HUES64 (cell line): ENCODE measurements around the gene FTO.

Source experiments
- H3K27ac ChIP-seq: 2 replicates; pipeline ENCODE4 v1.7.0; 2013; ENCODE audit warnings: low read depth, low read length, inconsistent platforms
- H3K27me3 ChIP-seq: 2 replicates; pipeline ENCODE4 v1.6.1; 2013; ENCODE audit warnings: mild to moderate bottlenecking, low read length; ENCODE audit not compliant: insufficient read depth
- H3K36me3 ChIP-seq: 2 replicates; pipeline ENCODE4 v1.6.1; 2013; ENCODE audit warnings: mild to moderate bottlenecking, low read length; ENCODE audit not compliant: insufficient read depth
- H3K4me1 ChIP-seq: 2 replicates; pipeline ENCODE4 v1.6.1; 2013; ENCODE audit warnings: mild to moderate bottlenecking, low read length, moderate library complexity; ENCODE audit not compliant: insufficient read depth
- H3K4me3 ChIP-seq: 2 replicates; pipeline ENCODE4 v1.5.1; 2013; ENCODE audit warnings: mild to moderate bottlenecking, low read length, moderate library complexity
- H3K9ac ChIP-seq: 2 replicates; pipeline ENCODE4 v1.6.1; 2013; ENCODE audit warnings: mild to moderate bottlenecking, low read depth, low read length
- H3K9me3 ChIP-seq: 2 replicates; pipeline ENCODE4 v1.6.1; 2013; ENCODE audit warnings: low read depth, low read length; ENCODE audit not compliant: insufficient read depth
- WGBS: fragments of 150-250, 120-280 bp; methylation state at CpG from one replicate; pipeline ENCODE4 v1.1.7; 2013; ENCODE audit warnings: missing lambda C conversion rate; 5-methylcytosine and 5-hydroxymethylcytosine counted together

The FTO gene

DNA sequence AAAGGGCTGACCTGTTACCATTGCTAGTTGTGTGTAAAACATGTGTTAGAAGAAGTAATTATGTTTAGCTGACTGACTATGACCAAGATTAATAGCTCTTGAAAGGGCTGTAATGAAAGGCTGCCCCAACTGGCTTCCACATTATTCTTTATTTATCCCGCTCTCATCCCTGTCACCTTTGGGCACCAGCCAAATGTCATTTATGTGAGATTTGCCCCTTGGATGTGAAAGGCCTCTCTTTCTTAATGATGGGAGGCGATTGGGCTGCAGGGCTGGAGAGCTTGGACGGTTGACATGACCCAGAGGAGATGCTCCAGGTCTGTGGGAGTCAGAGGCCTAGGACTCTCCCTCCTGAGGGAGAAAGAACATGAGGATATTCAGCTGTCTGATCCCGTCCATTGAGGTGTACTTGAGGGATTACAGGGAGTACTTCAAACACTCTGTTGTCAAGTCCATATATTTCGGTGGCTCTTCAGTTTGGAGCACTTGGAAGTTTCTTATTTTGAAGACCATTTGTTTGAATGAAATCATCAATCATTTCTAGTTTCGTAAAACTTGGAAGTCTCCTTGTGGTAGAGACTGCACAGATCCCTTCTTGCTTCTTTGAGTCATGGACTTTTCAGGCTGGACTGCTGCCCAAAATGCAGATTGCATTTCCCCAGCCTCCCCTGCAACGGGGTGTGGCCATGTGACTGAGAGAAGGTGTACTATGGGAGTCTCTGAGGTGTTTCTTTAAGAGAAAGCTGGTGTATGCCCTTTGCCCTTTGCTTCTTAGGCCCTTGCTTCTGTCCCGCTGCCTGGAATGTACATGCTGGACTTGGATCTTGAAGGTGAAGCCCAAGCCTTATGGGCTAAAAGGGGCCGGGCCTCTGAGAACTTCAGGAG is 51.3 kb downstream of the FTO start:
- H3K27me3 ChIP-seq = no peaks in the 10 kb centered on the region
- WGBS = 88% methylated on average over 9 of the region's 9 CpGs
- H3K9me3 ChIP-seq = no peaks in the 10 kb centered on the region
- H3K27ac ChIP-seq = no peak overlapping the region
- no peak overlapping the region for H3K4me3 ChIP-seq
- H3K4me1 ChIP-seq = peaks cover 19% of the 10 kb centered on the region
- no peak overlapping the region for H3K9ac ChIP-seq
- H3K36me3 ChIP-seq = no peaks in the 10 kb centered on the region

DNA sequence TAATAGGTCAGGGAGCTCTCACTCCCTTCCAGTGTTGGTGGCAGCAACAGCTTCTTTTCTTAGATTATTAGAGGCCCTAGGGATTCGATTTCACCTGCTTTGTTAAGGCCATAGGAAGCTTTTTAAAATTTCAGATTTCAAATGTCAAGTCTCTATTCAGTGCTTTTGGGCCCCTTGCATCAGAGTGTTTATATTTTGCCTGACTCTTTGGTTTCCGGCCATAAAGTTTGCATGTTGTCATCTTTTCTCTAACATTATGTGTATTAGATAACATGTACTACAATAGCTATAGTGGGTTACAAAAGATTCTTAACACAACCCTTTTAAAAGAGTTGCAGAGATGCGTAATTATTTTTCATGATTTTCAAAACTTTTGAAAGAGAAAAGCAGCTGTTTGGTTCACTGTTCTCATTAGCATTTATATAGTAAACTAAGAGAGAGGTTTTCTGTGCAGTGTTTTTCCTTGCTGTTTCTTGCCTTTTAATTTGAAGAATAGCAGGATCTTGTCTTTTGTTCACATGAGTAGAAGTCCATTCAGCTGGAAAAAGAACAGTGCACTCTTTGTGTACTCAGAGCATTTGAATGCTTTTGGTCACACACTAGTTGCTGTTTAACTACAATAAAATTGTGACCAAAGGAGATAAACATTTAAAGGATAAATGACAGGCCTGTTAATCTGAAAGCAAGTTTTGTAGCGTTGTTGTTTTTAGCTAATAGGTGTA is 52.5 kb downstream of the FTO start:
- Histone ChIP-seq H3K36me3 (no peaks in the 10 kb centered on the region), H3K27me3 (no peaks in the 10 kb centered on the region), H3K27ac (peak overlapping the region; percentile 69), H3K4me1 (peaks cover 19% of the 10 kb centered on the region), H3K9me3 (no peaks in the 10 kb centered on the region), H3K4me3 (no peak overlapping the region), H3K9ac (no peak overlapping the region)
- 86% methylated on average over 3 of the region's 4 CpGs for WGBS

DNA sequence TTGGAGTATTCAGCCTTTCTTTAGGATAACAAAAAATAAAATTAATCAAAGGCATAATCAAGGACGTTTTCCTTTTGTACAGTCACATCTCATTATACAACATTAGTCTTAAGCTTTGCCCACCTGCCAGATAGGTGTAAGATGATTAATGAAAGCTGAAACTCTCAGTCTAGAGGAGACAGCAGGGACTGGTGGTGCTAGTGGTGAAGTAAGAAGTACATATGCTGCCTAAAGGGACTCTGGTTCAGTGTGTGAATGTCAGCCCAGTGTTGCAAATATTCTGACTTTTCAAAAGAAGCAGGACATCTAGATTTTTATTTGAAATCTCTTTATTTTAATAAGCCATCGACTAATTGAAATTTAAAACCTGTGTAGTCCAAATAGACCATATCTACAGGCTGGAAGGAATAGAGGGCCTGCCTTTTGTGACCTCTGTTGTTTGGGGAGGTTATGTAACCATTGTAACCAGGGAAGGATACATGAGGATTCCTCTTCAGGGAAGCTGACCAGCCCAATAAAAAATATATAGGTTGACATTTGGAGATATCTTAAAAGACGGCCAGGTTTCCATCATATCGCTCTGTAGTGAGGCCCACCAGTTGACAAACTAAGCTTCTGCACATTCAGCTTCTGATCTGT is 54.1 kb downstream of the FTO start:
- peaks cover 19% of the 10 kb centered on the region for H3K4me1 ChIP-seq
- H3K9ac ChIP-seq = no peak overlapping the region
- H3K27ac ChIP-seq = no peak overlapping the region
- no peak overlapping the region for H3K4me3 ChIP-seq
- no peaks in the 10 kb centered on the region for H3K36me3 ChIP-seq
- WGBS = 89% methylated on average over 4 of the region's 4 CpGs
- no peaks in the 10 kb centered on the region for H3K27me3 ChIP-seq
- H3K9me3 ChIP-seq = no peaks in the 10 kb centered on the region

DNA sequence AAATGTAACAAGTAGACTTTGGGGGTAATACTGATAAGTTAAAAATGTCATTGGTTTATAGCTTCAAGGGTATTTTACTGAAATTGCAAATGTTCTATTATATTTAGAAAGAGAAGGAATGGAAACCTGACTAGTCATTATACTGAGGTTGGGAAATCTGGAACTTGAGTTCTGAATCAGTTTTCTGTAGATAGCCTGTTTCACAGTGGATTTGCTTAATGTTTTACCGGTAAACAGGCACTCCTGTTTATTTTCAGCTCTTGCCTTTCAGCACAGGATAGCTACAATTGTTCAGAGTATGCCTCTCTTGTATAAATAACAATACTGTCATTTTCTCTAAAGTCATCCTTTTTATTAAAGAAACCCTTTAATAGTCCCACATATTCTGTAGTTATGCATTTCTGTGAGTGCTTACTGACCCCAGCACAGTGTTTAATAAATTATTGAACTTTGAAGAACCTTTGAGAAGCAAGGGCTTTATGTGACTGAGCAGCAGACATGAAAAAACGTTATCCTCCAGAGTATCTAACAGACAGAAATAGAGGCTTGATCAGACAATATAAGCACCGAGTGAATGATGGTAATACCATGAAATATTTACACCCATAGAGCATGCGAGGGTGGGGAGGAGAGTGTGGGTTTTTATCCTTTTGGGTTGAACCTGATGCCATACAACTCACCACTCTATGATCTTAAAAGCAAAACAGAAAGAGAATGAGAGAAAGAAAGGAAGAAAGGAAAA is 58.2 kb downstream of the FTO start:
- Histone ChIP-seq H3K4me1 (peaks cover 2% of the 10 kb centered on the region; the same call in 1 of the 2 replicates), H3K9me3 (no peaks in the 10 kb centered on the region), H3K9ac (no peak overlapping the region), H3K27ac (no peak overlapping the region), H3K4me3 (no peak overlapping the region), H3K36me3 (no peaks in the 10 kb centered on the region), H3K27me3 (no peaks in the 10 kb centered on the region)
- 93% methylated on average over 2 of the region's 4 CpGs for WGBS

DNA sequence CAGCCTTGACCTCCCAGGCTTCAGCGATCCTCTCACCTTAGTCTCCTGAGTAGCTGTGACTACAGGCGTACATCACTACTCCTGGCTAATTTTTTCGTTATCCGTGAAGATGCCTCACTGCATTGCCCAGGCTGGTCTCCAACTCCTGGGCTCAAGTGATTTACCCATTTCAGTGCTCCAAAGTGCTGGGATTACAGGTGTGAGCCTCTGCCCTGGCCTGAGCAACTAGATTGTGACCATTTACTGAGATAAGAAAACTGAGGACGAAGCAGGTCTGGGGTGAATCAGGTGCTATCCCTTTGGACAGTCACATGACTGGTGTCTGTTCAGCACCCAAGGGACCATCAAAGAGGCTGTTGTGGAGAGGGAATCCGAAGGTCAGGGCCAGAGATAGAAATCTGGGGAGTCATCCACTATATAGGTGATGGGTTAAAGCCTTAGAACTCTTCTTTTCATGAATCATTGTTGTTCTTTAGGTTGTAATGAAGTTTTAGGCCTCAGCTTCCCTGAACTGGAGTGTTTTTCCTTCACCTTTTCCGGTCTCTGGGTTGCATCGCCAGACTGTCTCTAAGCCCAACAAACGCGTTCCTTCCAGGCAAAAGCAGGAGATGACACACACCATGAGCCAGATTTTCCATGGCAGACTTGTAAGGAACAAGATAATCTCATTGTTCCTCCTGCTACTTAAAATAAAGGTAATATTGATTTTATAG is 62.5 kb downstream of the FTO start:
- whole genome bisulfite sequencing = 88% methylated on average over 10 of the region's 10 CpGs
- H3K4me1 ChIP-seq = 0 out of 2 replicates have a peak, but pooled peaks cover 4% of the 10 kb centered on the region
- no peak overlapping the region for H3K9ac ChIP-seq
- no peaks in the 10 kb centered on the region for H3K9me3 ChIP-seq
- H3K27me3 ChIP-seq = no peaks in the 10 kb centered on the region
- H3K27ac ChIP-seq = no peak overlapping the region
- no peak overlapping the region for H3K4me3 ChIP-seq
- no peaks in the 10 kb centered on the region for H3K36me3 ChIP-seq

DNA sequence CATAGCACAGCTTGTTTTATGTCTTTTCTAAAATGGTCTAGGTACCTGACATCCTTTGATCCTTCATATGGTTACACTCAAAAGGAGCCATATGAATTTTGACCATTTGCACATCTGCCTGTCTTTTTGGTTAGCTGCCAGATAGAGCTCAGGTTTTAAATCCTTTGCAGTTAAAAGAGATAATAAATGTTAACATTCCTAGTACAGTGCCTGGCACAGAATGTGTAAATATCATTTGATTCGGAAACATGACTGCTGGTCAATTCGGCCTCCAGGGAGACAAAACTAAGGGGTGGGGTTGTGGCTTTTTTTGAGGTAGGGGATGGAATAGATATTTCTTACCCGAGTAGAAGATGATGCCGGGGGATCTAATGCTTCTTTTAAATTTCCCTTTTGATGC is 64.2 kb downstream of the FTO start:
- H3K4me3 ChIP-seq = no peak overlapping the region
- H3K27me3 ChIP-seq = no peaks in the 10 kb centered on the region
- no peaks in the 10 kb centered on the region for H3K36me3 ChIP-seq
- H3K4me1 ChIP-seq = 0 out of 2 replicates have a peak, but pooled peaks cover 4% of the 10 kb centered on the region
- no peaks in the 10 kb centered on the region for H3K9me3 ChIP-seq
- no peak overlapping the region for H3K9ac ChIP-seq
- H3K27ac ChIP-seq = no peak overlapping the region
- 92% methylated on average over 4 of the region's 4 CpGs for WGBS

DNA sequence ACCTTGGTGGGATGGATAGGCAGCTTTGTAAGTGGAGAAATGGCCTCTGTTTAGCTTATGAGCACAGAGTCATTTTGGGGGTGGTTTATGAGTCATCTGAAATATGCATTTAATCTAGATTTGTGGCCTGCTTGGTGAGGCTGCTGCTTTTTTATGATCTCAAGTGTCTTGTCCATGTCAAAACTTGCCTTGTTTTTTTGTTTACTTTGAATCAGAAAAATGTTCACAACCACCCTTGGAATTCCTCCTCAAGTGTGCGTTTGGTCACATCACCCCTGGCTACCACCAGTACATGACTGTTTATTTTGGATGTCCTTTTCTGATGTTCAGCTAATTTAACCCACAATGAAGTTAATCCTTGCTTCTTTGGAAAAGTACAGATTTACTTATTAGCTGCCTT is 64.6 kb downstream of the FTO start:
- 93% methylated on average over 1 of the region's 1 CpG for WGBS
- no peak overlapping the region for H3K27ac ChIP-seq
- H3K36me3 ChIP-seq = no peaks in the 10 kb centered on the region
- H3K4me1 ChIP-seq = peaks cover 8% of the 10 kb centered on the region; the same call in 1 of the 2 replicates
- H3K4me3 ChIP-seq = no peak overlapping the region
- no peaks in the 10 kb centered on the region for H3K9me3 ChIP-seq
- no peak overlapping the region for H3K9ac ChIP-seq
- no peaks in the 10 kb centered on the region for H3K27me3 ChIP-seq

DNA sequence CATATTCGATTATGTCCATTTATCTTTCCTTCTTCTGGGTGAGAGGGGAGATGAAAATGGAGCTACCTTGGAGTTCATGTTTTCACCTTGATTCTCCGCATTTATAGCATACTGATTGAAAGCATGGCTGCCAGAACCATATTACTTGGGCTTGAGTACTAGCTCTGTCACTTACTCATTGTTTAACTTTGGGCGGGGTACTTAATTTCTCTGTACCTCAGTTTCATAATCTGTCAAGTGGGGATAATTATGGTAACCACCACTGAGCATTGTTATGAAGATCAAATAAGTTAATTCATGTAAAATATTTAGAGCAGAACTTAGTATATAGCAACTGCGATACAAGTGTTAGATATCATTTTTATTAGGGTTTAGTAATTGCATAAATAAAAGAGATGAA is 65.2 kb downstream of the FTO start:
- 91% methylated on average over 4 of the region's 4 CpGs for WGBS
- Histone ChIP-seq H3K4me3 (no peak overlapping the region), H3K4me1 (peaks cover 8% of the 10 kb centered on the region; the same call in 1 of the 2 replicates), H3K27me3 (no peaks in the 10 kb centered on the region), H3K27ac (no peak overlapping the region), H3K9me3 (no peaks in the 10 kb centered on the region), H3K9ac (no peak overlapping the region), H3K36me3 (no peaks in the 10 kb centered on the region)

DNA sequence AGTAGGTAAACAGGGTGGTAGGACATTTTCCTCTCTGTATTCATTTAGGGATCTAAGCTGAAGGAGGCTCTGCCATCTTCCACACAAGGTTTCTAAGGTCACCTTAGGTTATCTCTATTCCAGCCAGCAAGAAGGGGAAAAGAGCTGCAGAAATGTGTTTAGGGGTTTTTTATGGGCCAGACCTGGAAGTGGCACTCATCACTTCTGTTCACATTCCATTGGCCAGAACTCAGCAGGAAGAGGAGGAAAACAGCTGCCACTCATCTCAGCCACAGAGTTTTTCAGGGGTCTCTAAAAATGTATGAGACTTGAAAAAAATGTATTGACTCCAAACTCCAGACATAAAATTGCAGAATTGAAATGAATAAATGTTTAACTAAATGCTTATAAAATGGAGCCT is 65.8 kb downstream of the FTO start:
- Histone ChIP-seq H3K27ac (no peak overlapping the region), H3K4me1 (peaks cover 8% of the 10 kb centered on the region; the same call in 1 of the 2 replicates), H3K36me3 (no peaks in the 10 kb centered on the region), H3K4me3 (no peak overlapping the region), H3K9me3 (no peaks in the 10 kb centered on the region), H3K27me3 (no peaks in the 10 kb centered on the region), H3K9ac (no peak overlapping the region)

DNA sequence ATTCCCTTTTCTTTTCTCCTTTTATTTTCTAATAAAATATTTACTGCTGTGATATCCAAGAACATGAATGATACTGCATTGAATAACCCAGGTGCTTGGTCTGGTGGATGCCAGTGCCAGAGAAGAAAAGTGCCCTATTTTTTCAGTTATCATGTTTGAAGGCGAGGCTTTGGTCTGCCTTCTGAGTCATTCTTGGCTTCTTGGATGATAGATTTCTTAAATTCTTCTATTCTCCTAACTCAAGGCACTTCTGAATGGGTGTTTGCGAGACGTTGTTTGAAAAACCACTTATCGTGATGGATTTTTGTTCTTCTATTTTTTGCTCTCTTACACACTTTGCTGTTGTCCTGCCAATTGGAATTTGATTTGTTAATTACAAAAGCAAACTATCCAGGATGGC is 66.7 kb downstream of the FTO start:
- Histone ChIP-seq H3K4me1 (peaks cover 11% of the 10 kb centered on the region), H3K4me3 (no peak overlapping the region), H3K27me3 (no peaks in the 10 kb centered on the region), H3K27ac (no peak overlapping the region), H3K9me3 (no peaks in the 10 kb centered on the region), H3K36me3 (no peaks in the 10 kb centered on the region), H3K9ac (no peak overlapping the region)
- WGBS = 96% methylated on average over 4 of the region's 4 CpGs
